HepG2 (cell line): ENCODE results near the gene NTPCR. TPM values are rescaled to one million over a fixed set of nuclear protein-coding genes. Genes with fewer than 3 reads are reported as not detected.
A peak's percentile ranks its signal among the peaks of the same experiment; 100 is the strongest.

ENCODE experiments used
- ARID2 ChIP-seq: sonication (generic); formaldehyde crosslinking; IDR thresholded peaks from 2 replicates; pipeline ENCODE4 v1.8.1; 2022; ENCODE audit warnings: mild to moderate bottlenecking, missing genetic modification reagents, borderline replicate concordance
- ATF4 ChIP-seq, 2 experiments: fragments of 450-650 bp in 1 of 2; sonication (generic) in 1 of 2; formaldehyde crosslinking; IDR thresholded peaks; 2 replicates each; pipeline versions ENCODE4 v1.5.0 to v1.8.0; 2020 to 2022; ENCODE audit warnings: mild to moderate bottlenecking in 1 of 2, missing genetic modification reagents in 1 of 2
- CAMTA2 ChIP-seq: sonication (generic); formaldehyde crosslinking; IDR thresholded peaks from 2 replicates; pipeline ENCODE4 v1.4.0; 2020; ENCODE audit warnings: mild to moderate bottlenecking, missing genetic modification reagents, borderline replicate concordance
- CCDC6 ChIP-seq: sonication (generic); formaldehyde crosslinking; IDR thresholded peaks from 2 replicates; pipeline ENCODE4 v1.8.1; 2022; ENCODE audit warnings: mild to moderate bottlenecking, missing genetic modification reagents, moderate library complexity
- CENPX ChIP-seq: sonication (generic); formaldehyde crosslinking; IDR thresholded peaks from 2 replicates; pipeline ENCODE4 v1.9.0; 2021; ENCODE audit warnings: mild to moderate bottlenecking, missing genetic modification reagents, moderate library complexity
- GZF1 ChIP-seq: sonication (generic); formaldehyde crosslinking; IDR thresholded peaks from 2 replicates; pipeline ENCODE4 v1.5.1; 2020; ENCODE audit warnings: mild to moderate bottlenecking, missing genetic modification reagents
- IRF2 ChIP-seq: IDR thresholded peaks from 2 replicates; pipeline ENCODE4 v1.6.1; 2018; ENCODE audit warnings: missing genetic modification reagents, missing compliant biosample characterization
- MTA1 ChIP-seq: sonication (generic); formaldehyde crosslinking; IDR thresholded peaks from 2 replicates; pipeline ENCODE4 v1.4.0; 2020; ENCODE audit warnings: missing genetic modification reagents, mild to moderate bottlenecking, borderline replicate concordance
- NFE2L1 ChIP-seq: sonication (generic); formaldehyde crosslinking; IDR thresholded peaks from 2 replicates; pipeline ENCODE4 v1.4.0; 2020; ENCODE audit warnings: missing genetic modification reagents, mild to moderate bottlenecking, borderline replicate concordance
- SAP130 ChIP-seq: IDR thresholded peaks from 2 replicates; pipeline ENCODE4 v1.6.1; 2016; ENCODE audit warnings: low read depth
- SIX1 ChIP-seq: sonication (generic); formaldehyde crosslinking; IDR thresholded peaks from 2 replicates; pipeline ENCODE4 v1.4.0; 2020; ENCODE audit warnings: missing genetic modification reagents, borderline replicate concordance
- TBX3 ChIP-seq: fragments of 450-650 bp; IDR thresholded peaks from 2 replicates; pipeline ENCODE4 v1.6.1; 2017; ENCODE audit warnings: antibody characterized with exemption, mild to moderate bottlenecking, inconsistent platforms, borderline replicate concordance
- TOE1 ChIP-seq: sonication (generic); formaldehyde crosslinking; IDR thresholded peaks from 2 replicates; pipeline ENCODE4 v1.4.0; 2020; ENCODE audit warnings: mild to moderate bottlenecking, missing genetic modification reagents
- TOPORS ChIP-seq: sonication (generic); formaldehyde crosslinking; IDR thresholded peaks from 2 replicates; pipeline ENCODE4 v1.8.0; 2023; ENCODE audit warnings: mild to moderate bottlenecking, missing genetic modification reagents
- ZNF160 ChIP-seq: sonication (generic); formaldehyde crosslinking; IDR thresholded peaks from 2 replicates; pipeline ENCODE4 v1.8.0; 2022; ENCODE audit warnings: mild to moderate bottlenecking, inconsistent platforms, missing genetic modification reagents
- ZNF274 ChIP-seq: sonication (generic); formaldehyde crosslinking; IDR thresholded peaks from 2 replicates; pipeline ENCODE4 v1.5.1; 2020; ENCODE audit warnings: mild to moderate bottlenecking, missing genetic modification reagents
- ZNF280D ChIP-seq: sonication (generic); formaldehyde crosslinking; IDR thresholded peaks from 2 replicates; pipeline ENCODE4 v1.5.1; 2020; ENCODE audit warnings: mild to moderate bottlenecking, missing genetic modification reagents
- ZNF432 ChIP-seq: sonication (generic); formaldehyde crosslinking; IDR thresholded peaks from 2 replicates; pipeline ENCODE4 v1.5.0; 2020; ENCODE audit warnings: missing genetic modification reagents, mild to moderate bottlenecking, borderline replicate concordance
- ZNF572 ChIP-seq: sonication (generic); formaldehyde crosslinking; IDR thresholded peaks from 2 replicates; pipeline ENCODE4 v1.5.1; 2020; ENCODE audit warnings: mild to moderate bottlenecking, missing genetic modification reagents
- ZNF766 ChIP-seq: sonication (generic); formaldehyde crosslinking; IDR thresholded peaks from 2 replicates; pipeline ENCODE4 v1.5.0; 2020; ENCODE audit warnings: missing genetic modification reagents, borderline replicate concordance
- ZXDC ChIP-seq: sonication (generic); formaldehyde crosslinking; IDR thresholded peaks from 2 replicates; pipeline ENCODE4 v1.5.0; 2020; ENCODE audit warnings: mild to moderate bottlenecking, missing genetic modification reagents
- polyA plus RNA-seq, 8 experiments: library from polyadenylated mRNA; depleted of rRNA in 3 of 8; stranded (reverse) in 7 of 8; unstranded in 1 of 8; fragments of >200 nt; fragmentation: Illumina TruSeq in 4 of 8; extraction: Trizol in 4 of 8; gene quantifications; 2 replicates each; pipeline versions ENCODE4 v1.2.1 to v1.2.3, GENCODE V29; 2011 to 2016; ENCODE audit warnings: low read depth in 4 of 8, missing spikeins in 1 of 8, mixed read lengths in 1 of 8; ENCODE audit not compliant: insufficient read depth in 1 of 8
- total RNA-seq, 5 experiments: library from RNA; depleted of rRNA; stranded (reverse); fragments of >200 nt; fragmentation: Illumina TruSeq; extraction: Trizol; gene quantifications; 2 replicates each; pipeline ENCODE4 v1.2.3, GENCODE V29; 2016; ENCODE audit warnings: low read depth in 1 of 5

The NTPCR gene
- total and polyA plus RNA-seq, 2 of the 13 experiments (the other 11 are each of a cell fraction or from before 2014, with no cell fraction given) = 11.7 to 47.0 TPM

- TF ChIP-seq ZNF280D (CRISPR knock-in tag) (no peak), ARID2 (CRISPR knock-in tag) (no peak), ZNF160 (0 out of 2 replicates have a peak, but pooled peaks have one; percentile 57), ATF4 (CRISPR knock-in tag; IDR thresholded peaks at IDR 0.05) (no peak), ZNF572 (0 out of 2 replicates have a peak, but pooled peaks have one; percentile 38), ZXDC (no peak), CCDC6 (no peak), GZF1 (no peak), TBX3 (no peak), TOPORS (CRISPR knock-in tag) (no peak), TOE1 (CRISPR knock-in tag) (no peak), ZNF274 (CRISPR knock-in tag) (no peak), MTA1 (no peak), CENPX (CRISPR knock-in tag) (no peak), CAMTA2 (CRISPR knock-in tag) (no peak), ZNF432 (CRISPR knock-in tag) (no peak), SIX1 (CRISPR knock-in tag) (no peak), ZNF766 (CRISPR knock-in tag) (no peak), IRF2 (CRISPR knock-in tag) (peak; percentile 55; the same call in 1 of the 2 replicates), SAP130 (peak; percentile 70), NFE2L1 (CRISPR knock-in tag) (no peak)
These were observed at the start of gene NTPCR (continued) for GRCh38 chr1:232950197-232951176.
